SU-DHL-6 (cell line): ENCODE measurements around the gene XKR8.

ENCODE experiments used
- EZH2phosphoT487 ChIP-seq: fragments of 200-600 bp; sonication (generic), shearing (Covaris generic); conservative IDR thresholded peaks from 2 replicates; pipeline ENCODE4 v1.6.1; 2018; ENCODE audit warnings: mild to moderate bottlenecking, antibody characterized with exemption, low read length, moderate library complexity, mixed read lengths
- TF ChIP-seq, protein P1 (sequence below): fragments of 200-600 bp; sonication (generic); IDR thresholded peaks from one replicate; pipeline ENCODE4 v1.5.1; 2017; ENCODE audit warnings: antibody characterized with exemption, mild to moderate bottlenecking, low read length, moderate library complexity; ENCODE audit not compliant: insufficient read depth, poor library complexity, severe bottlenecking

DNA sequence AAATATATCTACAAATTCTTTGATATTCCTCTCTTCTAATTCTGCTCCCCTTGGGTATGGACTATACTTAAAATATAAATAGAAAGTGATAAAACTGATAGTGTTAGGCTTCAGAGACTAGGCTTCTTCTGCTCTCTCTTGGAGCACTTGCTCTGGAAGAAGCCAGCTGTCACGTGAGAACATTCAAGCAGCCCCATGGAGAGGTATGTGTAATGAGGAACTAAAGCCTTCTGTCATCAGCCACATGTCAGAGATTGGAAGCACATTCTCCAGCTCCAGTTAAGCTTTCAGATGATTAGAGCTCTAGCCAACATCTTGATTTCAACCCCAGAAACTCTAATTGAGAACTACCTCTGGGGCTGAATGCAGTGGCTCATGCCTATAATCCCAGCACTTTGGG lies 34.3 kb downstream of the XKR8 start:
- TF ChIP-seq, protein P1, sequence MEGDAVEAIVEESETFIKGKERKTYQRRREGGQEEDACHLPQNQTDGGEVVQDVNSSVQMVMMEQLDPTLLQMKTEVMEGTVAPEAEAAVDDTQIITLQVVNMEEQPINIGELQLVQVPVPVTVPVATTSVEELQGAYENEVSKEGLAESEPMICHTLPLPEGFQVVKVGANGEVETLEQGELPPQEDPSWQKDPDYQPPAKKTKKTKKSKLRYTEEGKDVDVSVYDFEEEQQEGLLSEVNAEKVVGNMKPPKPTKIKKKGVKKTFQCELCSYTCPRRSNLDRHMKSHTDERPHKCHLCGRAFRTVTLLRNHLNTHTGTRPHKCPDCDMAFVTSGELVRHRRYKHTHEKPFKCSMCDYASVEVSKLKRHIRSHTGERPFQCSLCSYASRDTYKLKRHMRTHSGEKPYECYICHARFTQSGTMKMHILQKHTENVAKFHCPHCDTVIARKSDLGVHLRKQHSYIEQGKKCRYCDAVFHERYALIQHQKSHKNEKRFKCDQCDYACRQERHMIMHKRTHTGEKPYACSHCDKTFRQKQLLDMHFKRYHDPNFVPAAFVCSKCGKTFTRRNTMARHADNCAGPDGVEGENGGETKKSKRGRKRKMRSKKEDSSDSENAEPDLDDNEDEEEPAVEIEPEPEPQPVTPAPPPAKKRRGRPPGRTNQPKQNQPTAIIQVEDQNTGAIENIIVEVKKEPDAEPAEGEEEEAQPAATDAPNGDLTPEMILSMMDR = no peak
- no peak for TF ChIP-seq EZH2phosphoT487
